Esophagus muscularis mucosa (tissue), 4 donors: ENCODE results near the gene CNTLN. TPM values are rescaled to one million over a fixed set of nuclear protein-coding genes. Genes with fewer than 3 reads are reported as not detected.
"Not testable (repeated sequence)": the region's sequence is repeated elsewhere in the genome, so short reads cannot be mapped to it uniquely, and the experiment has no call there.

Source experiments
- DNase-seq: peaks from one replicate; pipeline ENCODE4 v3.0.0-alpha.2; 2017; ENCODE audit errors: extremely low spot score
- H3K27ac ChIP-seq, 4 donors: fragments of 200-600 bp; sonication (generic); replicated peaks in 1 of 4; 1 replicate in 3 of 4; 2 replicates in 1 of 4; pipeline ENCODE4 v1.5.1; 2016 to 2019; ENCODE audit warnings: mild to moderate bottlenecking in 1 of 4
- H3K27me3 ChIP-seq, 4 donors: fragments of 200-600 bp; sonication (generic); one replicate each; pipeline versions ENCODE4 v1.5.1 to v1.6.0; 2016 to 2019
- H3K36me3 ChIP-seq, 4 donors: fragments of 200-600 bp; sonication (generic); one replicate each; pipeline ENCODE4 v1.5.1; 2016 to 2019
- H3K4me1 ChIP-seq, 4 donors: fragments of 200-600 bp; sonication (generic); one replicate each; pipeline ENCODE4 v1.5.1; 2016 to 2019
- H3K4me3 ChIP-seq, 4 donors: fragments of 200-600 bp; sonication (generic); 1 replicate in 2 of 4; 2 replicates in 2 of 4; pipeline ENCODE4 v1.5.1; 2016 to 2019; ENCODE audit warnings: mild to moderate bottlenecking in 4 of 4, moderate library complexity in 1 of 4
- H3K9me3 ChIP-seq, 4 donors: fragments of 200-600 bp; sonication (generic); 1 replicate in 3 of 4; 2 replicates in 1 of 4; pipeline ENCODE4 v1.5.1; 2016 to 2019
- CTCF ChIP-seq, 3 experiments: fragments of 200-600 bp in 2 of 3; fragments of 450-650 bp in 1 of 3; sonication (generic) in 2 of 3; IDR thresholded peaks; one replicate each; pipeline ENCODE4 v1.5.1; 2017 to 2019; ENCODE audit warnings: antibody characterized with exemption in 3 of 3, mild to moderate bottlenecking in 2 of 3, moderate library complexity in 1 of 3
- EP300 ChIP-seq: sonication (generic); formaldehyde crosslinking; IDR thresholded peaks from one replicate; pipeline ENCODE4 v1.6.1; 2017; ENCODE audit warnings: antibody characterized with exemption
- POLR2A ChIP-seq: fragments of 450-650 bp; IDR thresholded peaks from one replicate; pipeline ENCODE4 v1.6.1; 2017; ENCODE audit warnings: antibody characterized with exemption, moderate library complexity, mild to moderate bottlenecking, low read depth
- POLR2AphosphoS5 ChIP-seq, 2 donors: sonication (generic); formaldehyde crosslinking; IDR thresholded peaks; one replicate each; pipeline ENCODE4 v1.6.1; 2017; ENCODE audit warnings: antibody characterized with exemption in 2 of 2
- WGBS: methylation state at CpG from one replicate; pipeline ENCODE4 v1.1.5; 2018; 5-methylcytosine and 5-hydroxymethylcytosine counted together
- intact Hi-C: fragments of 100-400 bp; cut with DNase I; formaldehyde crosslinking; loops from one replicate; pipeline ENCODE4 v1.15.1; 2023
- total RNA-seq, 4 donors: library from RNA; depleted of rRNA; stranded (reverse); fragments of >200 nt; gene quantifications; one replicate each; pipeline versions ENCODE4 v1.1.0 to v1.2.1, GENCODE V29; 2016

The CNTLN gene
- total RNA-seq, 4 donors from 2014 or later: 9.4 to 14.1 (median 12.0) TPM

DNA sequence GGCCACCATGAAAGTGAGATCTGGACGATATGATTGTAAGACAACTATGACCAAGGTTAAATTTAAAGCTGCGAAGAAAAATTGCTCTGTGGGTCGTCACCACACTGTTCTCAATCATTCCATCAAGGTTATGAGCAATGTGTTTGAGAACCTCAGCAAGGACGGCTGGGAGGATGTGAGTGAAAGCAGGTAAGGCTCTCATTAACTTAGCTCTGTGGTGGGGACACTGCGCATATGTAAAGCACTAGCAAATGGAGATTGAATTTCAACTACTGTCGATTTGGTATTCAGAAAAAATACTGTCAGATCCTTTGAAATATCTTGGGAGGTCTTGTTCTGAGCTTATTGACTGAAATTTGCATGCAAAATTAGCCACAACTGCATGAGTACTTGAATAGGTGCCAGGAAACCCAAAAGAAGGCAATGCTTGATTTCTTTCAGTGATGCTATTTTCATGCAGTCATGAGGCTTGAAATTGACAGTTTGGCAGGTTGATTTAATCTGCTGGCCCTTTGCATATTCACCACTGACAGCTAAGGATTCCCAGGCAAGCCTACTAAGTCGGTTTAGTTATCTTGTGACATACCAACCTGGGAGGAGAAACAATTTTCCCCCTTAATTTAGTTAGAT lies 260.2 kb downstream of the CNTLN start:
- H3K9me3 ChIP-seq: no peaks in the 10 kb centered on the region
- no peak for DNase-seq
- no peaks in the 10 kb centered on the region for H3K27me3 ChIP-seq
- WGBS: 70% methylated on average over 7 of the region's 7 CpGs
- intact Hi-C loops: no loop called here
- TF ChIP-seq EP300 (no peak), POLR2A (no peak), POLR2AphosphoS5 (IDR thresholded peaks at IDR 0.05) (no peak), CTCF (IDR thresholded peaks at IDR 0.05) (no peak)
- H3K4me3 ChIP-seq: no peak overlapping the region
- H3K36me3 ChIP-seq: peaks cover 0 to 4% (median under 1%) of the 10 kb centered on the region in 4 donors
- H3K4me1 ChIP-seq: no peaks in the 10 kb centered on the region
- no peak overlapping the region for H3K27ac ChIP-seq

- intact Hi-C loops, H3K27me3 ChIP-seq, H3K4me1 ChIP-seq, DNase-seq, H3K36me3 ChIP-seq, H3K4me3 ChIP-seq, H3K9me3 ChIP-seq, H3K27ac ChIP-seq: not testable (repeated sequence)
- WGBS: 89% methylated on average over 7 of the region's 7 CpGs
Observed at GRCh38 chr9:17397166-17397728, 262.4 kb downstream of the CNTLN start.

DNA sequence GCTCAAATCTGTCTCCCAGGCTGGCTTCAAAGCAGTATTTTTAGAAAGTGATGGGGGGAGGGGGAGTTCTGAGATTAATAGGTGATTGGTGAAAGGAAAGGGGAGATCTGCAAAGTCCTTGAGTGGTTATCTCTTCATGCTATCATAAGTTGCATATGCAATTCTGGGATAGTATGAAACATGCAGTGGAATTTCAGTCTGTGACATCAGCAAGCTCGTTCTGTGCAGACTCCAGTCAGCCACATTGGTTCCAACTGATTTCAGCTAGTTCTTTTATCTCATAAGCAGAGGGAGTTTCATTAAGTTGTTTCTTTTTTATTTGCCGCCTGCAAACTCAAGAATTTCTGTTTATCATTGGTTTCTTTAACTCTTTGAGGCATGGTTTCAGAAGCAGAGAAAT lies 263.5 kb downstream of the CNTLN start:
- Histone ChIP-seq H3K4me1 (no peaks in the 10 kb centered on the region), H3K27ac (no peak overlapping the region), H3K4me3 (no peak overlapping the region), H3K27me3 (no peaks in the 10 kb centered on the region), H3K9me3 (no peaks in the 10 kb centered on the region), H3K36me3 (peaks cover 0 to 8% (median 3%) of the 10 kb centered on the region in 4 donors)
- 90% methylated on average over 2 of the region's 2 CpGs for WGBS
- TF ChIP-seq CTCF (IDR thresholded peaks at IDR 0.05) (no peak), POLR2A (no peak), EP300 (no peak), POLR2AphosphoS5 (IDR thresholded peaks at IDR 0.05) (no peak)
- intact Hi-C loops: no loop called here
- no peak for DNase-seq

- H3K4me3 ChIP-seq: no peak overlapping the region
- no peak overlapping the region for H3K27ac ChIP-seq
- no peaks in the 10 kb centered on the region for H3K9me3 ChIP-seq
- TF ChIP-seq POLR2A (no peak), EP300 (no peak), CTCF (IDR thresholded peaks at IDR 0.05) (no peak), POLR2AphosphoS5 (IDR thresholded peaks at IDR 0.05) (no peak)
- DNase-seq: no peak
- H3K27me3 ChIP-seq: no peaks in the 10 kb centered on the region
- H3K4me1 ChIP-seq: no peaks in the 10 kb centered on the region
- 86% methylated on average over 2 of the region's 2 CpGs for WGBS
- intact Hi-C loops: no loop called here
- H3K36me3 ChIP-seq: peaks cover 0 to 12% (median 4%) of the 10 kb centered on the region in 4 donors
Observed at GRCh38 chr9:17401858-17402257, 267.0 kb downstream of the CNTLN start.

DNA sequence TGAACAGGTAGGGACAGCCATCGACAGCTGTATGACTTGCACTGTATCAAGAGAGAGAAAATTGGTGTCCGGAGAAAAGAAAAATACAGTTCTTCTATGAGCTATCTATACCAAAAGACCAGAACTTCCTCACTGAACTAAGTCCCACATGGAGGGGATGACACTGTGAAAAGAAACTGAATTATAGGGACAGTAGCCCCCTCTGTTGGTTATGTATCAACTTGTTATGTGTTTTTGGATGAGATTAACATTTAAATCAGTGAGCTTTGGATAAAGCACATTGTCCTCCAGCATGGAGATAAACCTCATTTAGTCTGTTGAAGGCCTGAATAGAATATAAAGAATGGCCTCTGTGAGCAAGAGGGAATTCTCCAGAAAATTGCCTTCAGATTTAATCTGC lies 267.5 kb downstream of the CNTLN start:
- H3K4me1 ChIP-seq: no peaks in the 10 kb centered on the region
- H3K27ac ChIP-seq: no peak overlapping the region
- no peaks in the 10 kb centered on the region for H3K9me3 ChIP-seq
- intact Hi-C loops: no loop called here
- no peaks in the 10 kb centered on the region for H3K27me3 ChIP-seq
- H3K36me3 ChIP-seq: peaks cover 0 to 12% (median 4%) of the 10 kb centered on the region in 4 donors
- WGBS: 98% methylated on average over 2 of the region's 2 CpGs
- TF ChIP-seq EP300 (no peak), POLR2A (no peak), POLR2AphosphoS5 (IDR thresholded peaks at IDR 0.05) (no peak), CTCF (IDR thresholded peaks at IDR 0.05) (no peak)
- no peak for DNase-seq
- no peak overlapping the region for H3K4me3 ChIP-seq
